Right lobe of liver (tissue), 6 donors: ENCODE results near the gene SERPINB1. TPM values are rescaled to one million over a fixed set of nuclear protein-coding genes. Genes with fewer than 3 reads are reported as not detected.

Experiments used
- ATAC-seq, 4 donors: fragments of 200-7000 bp; cut with Tn5 transposase; one replicate each; pipeline ENCODE4 v1.9.1; 2020; ENCODE audit warnings: mild to moderate bottlenecking in 4 of 4, moderate library complexity in 4 of 4
- DNase-seq, 3 donors: peaks; one replicate each; pipeline ENCODE4 v3.0.0-alpha.2; 2020
- H3K27ac ChIP-seq, 3 donors: fragments of 200-600 bp; one replicate each; pipeline ENCODE4 v1.8.0; 2022
- H3K27me3 ChIP-seq, 2 donors: fragments of 200-600 bp; one replicate each; pipeline ENCODE4 v1.8.0; 2022
- H3K36me3 ChIP-seq, 4 donors: fragments of 200-600 bp; sonication (generic) in 1 of 4; one replicate each; pipeline versions ENCODE4 v1.5.1 to v1.8.0; 2017 to 2022; ENCODE audit warnings: control low read depth in 1 of 4
- H3K4me1 ChIP-seq, 4 donors: fragments of 200-600 bp; sonication (generic) in 1 of 4; one replicate each; pipeline versions ENCODE4 v1.5.1 to v1.8.0; 2017 to 2022; ENCODE audit warnings: control low read depth in 1 of 4
- H3K4me3 ChIP-seq, 3 donors: fragments of 200-600 bp; one replicate each; pipeline ENCODE4 v1.8.0; 2022
- H3K9me3 ChIP-seq, 4 donors: fragments of 200-600 bp; sonication (generic) in 1 of 4; one replicate each; pipeline versions ENCODE4 v1.5.1 to v1.8.0; 2017 to 2022; ENCODE audit warnings: control low read depth in 1 of 4
- CTCF ChIP-seq, 4 donors: fragments of 200-600 bp in 3 of 4; fragments of 450-650 bp in 1 of 4; IDR thresholded peaks; one replicate each; pipeline versions ENCODE4 v1.5.1 to v1.8.0; 2016 to 2022; ENCODE audit warnings: antibody characterized with exemption in 4 of 4, mild to moderate bottlenecking in 2 of 4
- POLR2A ChIP-seq: fragments of 450-650 bp; IDR thresholded peaks from one replicate; pipeline ENCODE4 v1.6.1; 2017; ENCODE audit warnings: antibody characterized with exemption, mild to moderate bottlenecking
- WGBS: methylation state at CpG from one replicate; pipeline ENCODE4 v1.1.6; 2018; ENCODE audit warnings: low coverage, low lambda C conversion rate; ENCODE audit not compliant: insufficient coverage; ENCODE audit errors: missing lambda C conversion rate; 5-methylcytosine and 5-hydroxymethylcytosine counted together
- intact Hi-C, 2 donors: fragments of 100-400 bp; cut with DNase I; formaldehyde crosslinking; loops; one replicate each; pipeline versions ENCODE4 v1.11.2 to v1.14.1; 2022
- total RNA-seq, 6 experiments: library from RNA; depleted of rRNA in 2 of 6; stranded (reverse); fragments of >200 nt in 2 of 6; fragmentation: NEBNext Ultra II Directional in 3 of 6; extraction: Animal tissue kit (Norgen Biotek cat#: 25700) in 3 of 6; gene quantifications; one replicate each; pipeline versions ENCODE4 v1.1.0 to v1.2.4, GENCODE V29; 2016 to 2023
- donor health status: DM: no; HTN: yes; CAD: no.
- donor health status: DM: no; HTN: no; CAD: no.
- donor health status: DM: no; HTN: no; CAD: no.
- donor health status: DM: no; HTN: yes; CAD: no.
- donor health status: DM: no; HTN: yes; CAD: no.

SERPINB1 gene
- total RNA-seq, 6 experiments from 2014 or later, result 7.2 to 44.6 (median 25.2) TPM

GRCh38 chr6:2871953-2872352 is 30.3 kb upstream of the SERPINB1 start:
- TF ChIP-seq CTCF (IDR thresholded peaks at IDR 0.05), result no peak
- no peak for TF ChIP-seq POLR2A
- Histone ChIP-seq H3K36me3 (no peaks in the 10 kb centered on the region), H3K27ac (no peak overlapping the region), H3K27me3 (no peaks in the 10 kb centered on the region), H3K4me3 (no peak overlapping the region), H3K4me1 (peaks cover 0 to 10% (median 3%) of the 10 kb centered on the region in 4 donors), H3K9me3 (no peaks in the 10 kb centered on the region)
- WGBS, result 71% methylated on average over 2 of the region's 2 CpGs
- intact Hi-C loops, result no loop called here
- DNase-seq, result no peak
- no peak for ATAC-seq

DNA sequence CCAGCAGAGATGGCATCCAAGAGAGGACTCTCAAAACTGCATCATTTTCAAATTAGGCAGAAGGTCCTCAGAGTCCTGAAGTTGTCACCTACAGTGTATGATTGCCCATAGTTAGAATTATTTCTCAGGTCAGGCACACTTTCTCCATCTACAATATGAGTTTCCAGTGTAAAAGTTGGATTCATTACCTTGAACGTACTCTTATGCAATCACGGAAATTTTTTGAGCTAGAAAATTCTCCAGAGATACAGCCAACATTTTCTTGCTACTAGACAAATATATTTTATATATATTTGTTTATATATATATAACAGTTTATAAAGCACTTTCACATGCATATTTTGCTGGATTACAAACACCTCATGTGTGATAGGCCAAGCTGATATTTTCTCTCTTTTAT is 29.4 kb upstream of the SERPINB1 start:
- Histone ChIP-seq H3K4me1 (peaks cover 0 to 13% (median 0%) of the 10 kb centered on the region in 4 donors), H3K27me3 (no peaks in the 10 kb centered on the region), H3K36me3 (no peaks in the 10 kb centered on the region), H3K9me3 (no peaks in the 10 kb centered on the region), H3K4me3 (no peak overlapping the region), H3K27ac (no peak overlapping the region)
- TF ChIP-seq POLR2A, result no peak
- ATAC-seq, result no peak
- 62% methylated on average over 2 of the region's 2 CpGs for WGBS
- intact Hi-C loops, result no loop called here
- no peak for DNase-seq

DNA sequence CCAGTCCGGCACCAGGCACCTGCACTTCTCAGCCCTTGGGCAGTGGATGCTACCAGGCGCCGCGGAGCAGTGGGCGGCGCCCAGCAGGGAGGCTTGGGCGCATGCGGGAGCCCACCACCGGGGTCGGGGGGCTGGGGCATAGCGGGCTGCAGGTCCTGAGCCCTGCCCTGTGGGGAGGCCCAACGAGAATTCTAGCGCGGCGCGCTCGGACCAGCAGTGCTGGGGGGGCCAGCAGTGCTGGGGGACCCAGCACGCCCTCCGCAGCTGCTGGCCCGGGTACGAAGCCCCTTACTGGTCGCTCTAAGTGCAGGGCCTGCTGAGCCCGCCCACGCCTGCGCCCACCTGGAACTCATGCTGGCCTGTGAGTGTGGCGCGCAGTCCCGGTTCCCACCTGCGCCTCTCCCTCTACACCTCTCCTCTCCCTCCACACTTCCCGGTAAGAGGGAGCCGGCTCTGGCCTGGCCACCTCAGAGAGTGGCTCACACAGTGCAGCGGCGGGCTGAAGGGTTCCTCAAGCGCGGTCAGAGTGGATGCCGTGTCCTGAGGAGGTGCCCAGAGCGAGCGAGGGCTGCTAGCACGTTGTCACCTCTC is 28.5 kb upstream of the SERPINB1 start:
- H3K27ac ChIP-seq, result no peak overlapping the region
- 87% methylated on average over 5 of the region's 39 CpGs for WGBS
- H3K9me3 ChIP-seq, result no peaks in the 10 kb centered on the region
- intact Hi-C loops, result no loop called here
- DNase-seq (no peak), ATAC-seq (peak in 1 of 4 donors; percentile 18)
- no peaks in the 10 kb centered on the region for H3K27me3 ChIP-seq
- H3K36me3 ChIP-seq, result no peaks in the 10 kb centered on the region
- TF ChIP-seq CTCF (IDR thresholded peaks at IDR 0.05) (no peak), POLR2A (no peak)
- no peak overlapping the region for H3K4me3 ChIP-seq
- H3K4me1 ChIP-seq, result peaks cover 0 to 10% (median 0%) of the 10 kb centered on the region in 4 donors

- H3K27ac ChIP-seq, result no peak overlapping the region
- H3K27me3 ChIP-seq, result no peaks in the 10 kb centered on the region
- 90% methylated on average over 6 of the region's 6 CpGs for WGBS
- H3K36me3 ChIP-seq, result no peaks in the 10 kb centered on the region
- H3K9me3 ChIP-seq, result no peaks in the 10 kb centered on the region
- no peak for ATAC-seq
- intact Hi-C loops, result no loop called here
- TF ChIP-seq CTCF (IDR thresholded peaks at IDR 0.05) (no peak), POLR2A (no peak)
- no peak overlapping the region for H3K4me3 ChIP-seq
- no peak for DNase-seq
- H3K4me1 ChIP-seq, result peaks cover 0 to 7% (median 0%) of the 10 kb centered on the region in 4 donors
Measured at GRCh38 chr6:2868637-2869036, 27.0 kb upstream of the SERPINB1 start.

GRCh38 chr6:2866171-2866846 is 24.6 kb upstream of the SERPINB1 start:
- no peak for DNase-seq
- Histone ChIP-seq H3K4me3 (no peak overlapping the region), H3K4me1 (peaks cover 0 to 7% (median 0%) of the 10 kb centered on the region in 4 donors), H3K9me3 (no peaks in the 10 kb centered on the region), H3K36me3 (no peaks in the 10 kb centered on the region), H3K27ac (peak overlapping the region in 1 of 3 donors; percentile 22), H3K27me3 (no peaks in the 10 kb centered on the region)
- intact Hi-C loops, result no loop called here
- TF ChIP-seq CTCF (IDR thresholded peaks at IDR 0.05), result no peak
- no peak for TF ChIP-seq POLR2A
- peak in 2 of 4 donors; percentile 19 to 76 for ATAC-seq
- WGBS, result 20% methylated on average over 7 of the region's 8 CpGs
